Measurements from ENCODE around the gene NEU1.

NEU1 gene

GRCh38 chr6:31887173-31888007 lies 24.8 kb upstream of the NEU1 start:
- Histone ChIP-seq H3K4me1 (no peaks in the 10 kb centered on the region), H3K9ac (no peak overlapping the region), H2AFZ (no peak overlapping the region), H3K79me2 (no peaks in the 10 kb centered on the region), H3K9me3 (ENCODE audit: control insufficient read depth, low read length) (no peaks in the 10 kb centered on the region), H3K36me3 (ENCODE audit: control insufficient read depth, insufficient read depth, low read length) (no peaks in the 10 kb centered on the region), H3K4me3 (ENCODE audit: low read depth, low read length) (no peak overlapping the region), H3K27me3 (ENCODE audit: control insufficient read depth, insufficient read depth, low read length) (no peaks in the 10 kb centered on the region), H3K27ac (no peak overlapping the region), H3K4me2 (ENCODE audit: low read length) (no peak overlapping the region)
- no peak for TF ChIP-seq CTCF (IDR thresholded peaks at IDR 0.05)

- Histone ChIP-seq H3K9me3 (ENCODE audit: control insufficient read depth, low read length) (no peaks in the 10 kb centered on the region), H3K27me3 (ENCODE audit: control insufficient read depth, insufficient read depth, low read length) (no peaks in the 10 kb centered on the region), H3K4me2 (ENCODE audit: low read length) (no peak overlapping the region), H3K79me2 (no peaks in the 10 kb centered on the region), H3K36me3 (ENCODE audit: control insufficient read depth, insufficient read depth, low read length) (no peaks in the 10 kb centered on the region), H3K27ac (no peak overlapping the region), H2AFZ (no peak overlapping the region), H3K4me1 (no peaks in the 10 kb centered on the region), H3K9ac (no peak overlapping the region), H3K4me3 (ENCODE audit: low read depth, low read length) (no peak overlapping the region)
- no peak for TF ChIP-seq CTCF (IDR thresholded peaks at IDR 0.05)
Observed at GRCh38 chr6:31886541-31886991, 23.9 kb upstream of the NEU1 start.

GRCh38 chr6:31884528-31885035 lies 22.0 kb upstream of the NEU1 start:
- H3K27me3 ChIP-seq (ENCODE audit: control insufficient read depth, insufficient read depth, low read length) = no peaks in the 10 kb centered on the region

GRCh38 chr6:31883676-31884075 lies 21.1 kb upstream of the NEU1 start:
- Histone ChIP-seq H3K36me3 (ENCODE audit: control insufficient read depth, insufficient read depth, low read length) (no peaks in the 10 kb centered on the region), H2AFZ (no peak overlapping the region), H3K79me2 (no peaks in the 10 kb centered on the region), H3K4me1 (no peaks in the 10 kb centered on the region), H3K9me3 (ENCODE audit: control insufficient read depth, low read length) (no peaks in the 10 kb centered on the region), H3K4me2 (ENCODE audit: low read length) (no peak overlapping the region), H3K9ac (no peak overlapping the region), H3K27me3 (ENCODE audit: control insufficient read depth, insufficient read depth, low read length) (no peaks in the 10 kb centered on the region), H3K4me3 (ENCODE audit: low read depth, low read length) (no peak overlapping the region), H3K27ac (no peak overlapping the region)
- TF ChIP-seq CTCF (IDR thresholded peaks at IDR 0.05) = no peak

More at GRCh38 chr6:31884528-31885035, 22.0 kb upstream of the NEU1 start:
- no peaks in the 10 kb centered on the region for H3K79me2 ChIP-seq
- TF ChIP-seq CTCF (IDR thresholded peaks at IDR 0.05) = no peak
- H3K27ac ChIP-seq = no peak overlapping the region
- H3K4me2 ChIP-seq (ENCODE audit: low read length) = no peak overlapping the region
- H3K4me3 ChIP-seq (ENCODE audit: low read depth, low read length) = no peak overlapping the region
- H2AFZ ChIP-seq = no peak overlapping the region
- no peaks in the 10 kb centered on the region for H3K4me1 ChIP-seq
- no peak overlapping the region for H3K9ac ChIP-seq
- no peaks in the 10 kb centered on the region for H3K36me3 ChIP-seq (ENCODE audit: control insufficient read depth, insufficient read depth, low read length)
- no peaks in the 10 kb centered on the region for H3K9me3 ChIP-seq (ENCODE audit: control insufficient read depth, low read length)
